DMS153 treated with DMSO at 0.1 percent for 48 hours (cell line): ENCODE data around the gene TALDO1.

Source experiments
- DNase-seq: peaks from one replicate; lab custom pipeline; 2025; ENCODE audit not compliant: unreplicated experiment; lab: John Stamatoyannopoulos, UW

Gene TALDO1

GRCh38 chr11:747158-748006 lies at the start of gene TALDO1:
TALDO1 (plus strand) TSS chr11:747464; CDS start chr11:747482, 18 bp downstream.
- peak; percentile 80 for DNase-seq

- DNase-seq, result no peak
Observed at GRCh38 chr11:697811-698311, 49.4 kb upstream of the TALDO1 start.

GRCh38 chr11:698493-699115 lies 48.7 kb upstream of the TALDO1 start:
- no peak for DNase-seq

GRCh38 chr11:699116-699508 lies 48.2 kb upstream of the TALDO1 start:
- DNase-seq, result no peak

GRCh38 chr11:699753-700152 lies 47.5 kb upstream of the TALDO1 start:
- DNase-seq, result no peak

GRCh38 chr11:701741-702461 lies 45.4 kb upstream of the TALDO1 start:
- no peak for DNase-seq

- DNase-seq, result no peak
Observed at GRCh38 chr11:702462-703461, 44.5 kb upstream of the TALDO1 start.

- no peak for DNase-seq
Observed at GRCh38 chr11:703506-703905, 43.8 kb upstream of the TALDO1 start.

- DNase-seq, result no peak
Observed at GRCh38 chr11:704228-704674, 43.0 kb upstream of the TALDO1 start.

GRCh38 chr11:704781-705645 lies 42.3 kb upstream of the TALDO1 start:
- peak; percentile 71 for DNase-seq

GRCh38 chr11:705646-706438 lies 41.4 kb upstream of the TALDO1 start, which contains the start of gene EPS8L2:
EPS8L2 (plus strand) TSS chr11:706231; CDS start chr11:709408, 3,177 bp downstream.
- DNase-seq, result no peak

- no peak for DNase-seq
Observed at GRCh38 chr11:706439-706956, 40.8 kb upstream of the TALDO1 start.

GRCh38 chr11:706957-707816 lies 40.1 kb upstream of the TALDO1 start:
- no peak for DNase-seq

GRCh38 chr11:707817-708420 lies 39.3 kb upstream of the TALDO1 start:
- DNase-seq, result no peak

- DNase-seq, result no peak
Observed at GRCh38 chr11:708511-708910, 38.8 kb upstream of the TALDO1 start.

GRCh38 chr11:709109-709997 lies 37.9 kb upstream of the TALDO1 start:
- DNase-seq, result no peak
